ENCODE data around the gene POP7. TPM values are rescaled to one million over a fixed set of nuclear protein-coding genes. Genes with fewer than 3 reads are reported as not detected.

The POP7 gene
- total and polyA plus RNA-seq, 2 donors (not counting 1 experiment from before 2014, with no cell fraction given), result 14.4 to 15.2 TPM

GRCh38 chr7:100686201-100686821 lies 19.6 kb upstream of the POP7 start:
- Histone ChIP-seq H3K79me2 (ENCODE audit: control insufficient read depth, insufficient read depth, low read length) (peaks cover 47% of the 10 kb centered on the region), H3K4me3 (ENCODE audit: control extremely low read depth in 1 of 5, extremely low read depth in 1 of 5, insufficient read depth in 1 of 5, low read depth in 2 of 5, low read length in 4 of 5) (no peak overlapping the region), H4K20me1 (ENCODE audit: control insufficient read depth, insufficient read depth, low read length, poor library complexity, severe bottlenecking) (peaks cover 86% of the 10 kb centered on the region), H3K4me1 (ENCODE audit: control insufficient read depth in 2 of 2, insufficient read depth in 2 of 2, low read length in 2 of 2) (peaks cover 15 to 17% of the 10 kb centered on the region in 2 donors), H3K9me3 (ENCODE audit: control extremely low read depth in 1 of 3, control insufficient read depth in 2 of 3, insufficient read depth in 1 of 3, low read length in 2 of 3) (no peaks in the 10 kb centered on the region), H3K27ac (ENCODE audit: low read length in 2 of 2) (no peak overlapping the region), H2AFZ (ENCODE audit: insufficient read depth, low read depth, low read length, poor library complexity, severe bottlenecking) (no peak overlapping the region), H3K4me2 (replicated peaks; ENCODE audit: low read depth, low read length, poor library complexity, severe bottlenecking) (no peak overlapping the region), H3K9ac (ENCODE audit: low read length) (no peak overlapping the region), H3K36me3 (replicated peaks in 1 of 2; ENCODE audit: control extremely low read depth in 1 of 2, control insufficient read depth in 1 of 2, extremely low read depth in 1 of 2, insufficient read depth in 2 of 2, low read length in 1 of 2) (peaks cover 0 to 85% of the 10 kb centered on the region in 2 experiments), H3K27me3 (replicated peaks in 1 of 4; ENCODE audit: control extremely low read depth in 1 of 4, control insufficient read depth in 3 of 4, insufficient read depth in 4 of 4, low read length in 3 of 4) (no peaks in the 10 kb centered on the region)
- DNase-seq (no peak), ATAC-seq (ENCODE audit: low read depth) (no peak)
- no peaks in the 10 kb centered on the region for H3K27me3 Mint-ChIP-seq
- no peak overlapping the region for H3K27ac Mint-ChIP-seq
- no peaks in the 10 kb centered on the region for H3K9me3 Mint-ChIP-seq (ENCODE audit: insufficient read depth)
- H3K4me1 Mint-ChIP-seq, result peaks cover 19% of the 10 kb centered on the region
- 95% methylated on average over 24 of the region's 33 CpGs for WGBS (ENCODE audit: insufficient coverage)
- POLR2A ChIA-PET, result no interaction called here
- no peak overlapping the region for H3K4me3 Mint-ChIP-seq
- intact Hi-C loops (cut with micrococcal nuclease), result no loop called here
- TF ChIP-seq EZH2 (IDR thresholded peaks at IDR 0.05; ENCODE audit: borderline replicate concordance, insufficient read depth, low read depth, low read length, poor library complexity, severe bottlenecking), result no peak
- TF ChIP-seq CTCF (IDR thresholded peaks at IDR 0.05), result no peak
- CTCF ChIA-PET, result no interaction called here

- CTCF ChIA-PET, result no interaction called here
- no peaks in the 10 kb centered on the region for H3K9me3 ChIP-seq (ENCODE audit: control extremely low read depth in 1 of 3, control insufficient read depth in 2 of 3, insufficient read depth in 1 of 3, low read length in 2 of 3)
- intact Hi-C loops (cut with micrococcal nuclease), result no loop called here
- no peak overlapping the region for H3K4me2 ChIP-seq (replicated peaks; ENCODE audit: low read depth, low read length, poor library complexity, severe bottlenecking)
- Mint-ChIP-seq H3K4me1 (peaks cover 23% of the 10 kb centered on the region), H3K27me3 (no peaks in the 10 kb centered on the region), H3K9me3 (ENCODE audit: insufficient read depth) (no peaks in the 10 kb centered on the region), H3K4me3 (no peak overlapping the region), H3K27ac (no peak overlapping the region)
- no peaks in the 10 kb centered on the region for H3K27me3 ChIP-seq (replicated peaks in 1 of 4; ENCODE audit: control extremely low read depth in 1 of 4, control insufficient read depth in 3 of 4, insufficient read depth in 4 of 4, low read length in 3 of 4)
- ATAC-seq (ENCODE audit: low read depth) (no peak), DNase-seq (no peak)
- POLR2A ChIA-PET, result no interaction called here
- H3K79me2 ChIP-seq (ENCODE audit: control insufficient read depth, insufficient read depth, low read length), result peaks cover 53% of the 10 kb centered on the region
- H3K4me3 ChIP-seq (ENCODE audit: control extremely low read depth in 1 of 5, extremely low read depth in 1 of 5, insufficient read depth in 1 of 5, low read depth in 2 of 5, low read length in 4 of 5), result no peak overlapping the region
- H3K27ac ChIP-seq (ENCODE audit: low read length in 2 of 2), result no peak overlapping the region
- H3K36me3 ChIP-seq (replicated peaks in 1 of 2; ENCODE audit: control extremely low read depth in 1 of 2, control insufficient read depth in 1 of 2, extremely low read depth in 1 of 2, insufficient read depth in 2 of 2, low read length in 1 of 2), result peaks cover 0 to 80% of the 10 kb centered on the region in 2 experiments
- peaks cover 91% of the 10 kb centered on the region for H4K20me1 ChIP-seq (ENCODE audit: control insufficient read depth, insufficient read depth, low read length, poor library complexity, severe bottlenecking)
- WGBS (ENCODE audit: insufficient coverage), result 90% methylated on average over 12 of the region's 17 CpGs
- H3K4me1 ChIP-seq (ENCODE audit: control insufficient read depth in 2 of 2, insufficient read depth in 2 of 2, low read length in 2 of 2), result peaks cover 20 to 21% of the 10 kb centered on the region in 2 donors
- H3K9ac ChIP-seq (ENCODE audit: low read length), result no peak overlapping the region
- no peak for TF ChIP-seq CTCF (IDR thresholded peaks at IDR 0.05)
- H2AFZ ChIP-seq (ENCODE audit: insufficient read depth, low read depth, low read length, poor library complexity, severe bottlenecking), result no peak overlapping the region
Measured at GRCh38 chr7:100686822-100687211, 19.1 kb upstream of the POP7 start.
